PC-3 (cell line): ENCODE measurements around the gene RHBDL2. TPM values are rescaled to one million over a fixed set of nuclear protein-coding genes. Genes with fewer than 3 reads are reported as not detected.

Experiments
- ATAC-seq: fragments of 200-7000 bp; cut with Tn5 transposase; 2 replicates; pipeline ENCODE4 v1.9.1; 2020; ENCODE audit warnings: mild to moderate bottlenecking, moderate library complexity
- BruUV-seq: library from RNA; stranded (reverse); fragments of 400-500 nt; replicated peaks from 2 replicates; lab custom pipeline; 2021; lab: Mats Ljungman, UMichigan
- CTCF ChIA-PET: fragments of 300-600 bp; sonication (Branson Sonifier 250); formaldehyde crosslinking; loops from one replicate; lab custom pipeline; 2022; ENCODE audit warnings: antibody characterized with exemption; lab: Charles Lee
- POLR2A ChIA-PET: fragments of 300-600 bp; sonication (Branson Sonifier 250); formaldehyde crosslinking; loops from one replicate; lab custom pipeline; 2022; ENCODE audit warnings: antibody characterized with exemption; ENCODE audit not compliant: unreplicated experiment; lab: Charles Lee
- DNase-seq: peaks from one replicate; pipeline ENCODE4 v3.0.0-alpha.2; 2015
- H2AFZ ChIP-seq: fragments of 300-600 bp; sonication (generic); 2 replicates; pipeline ENCODE4 v1.6.0; 2016; ENCODE audit warnings: antibody characterized with exemption, low read length
- H3F3A ChIP-seq: fragments of 300-600 bp; sonication (generic); one replicate; pipeline ENCODE4 v1.6.0; 2017; ENCODE audit warnings: antibody characterized with exemption, low read length, control low read depth, mild to moderate bottlenecking; ENCODE audit not compliant: unreplicated experiment
- H3K27ac ChIP-seq: fragments of 300-600 bp; sonication (generic); 2 replicates; pipeline ENCODE4 v1.5.1; 2016; ENCODE audit warnings: mild to moderate bottlenecking, low read length
- H3K27me3 ChIP-seq: fragments of 300-600 bp; sonication (generic); 2 replicates; pipeline ENCODE4 v1.6.1; 2016; ENCODE audit warnings: low read length, mixed read lengths
- H3K36me3 ChIP-seq: fragments of 300-600 bp; sonication (generic); 2 replicates; pipeline ENCODE4 v1.6.1; 2016; ENCODE audit warnings: low read depth, mixed run types, low read length, mixed read lengths
- H3K4me1 ChIP-seq: fragments of 300-600 bp; sonication (generic); 2 replicates; pipeline ENCODE4 v1.5.1; 2016; ENCODE audit warnings: low read length; ENCODE audit not compliant: insufficient read depth
- H3K4me2 ChIP-seq: fragments of 300-600 bp; sonication (generic); 2 replicates; pipeline ENCODE4 v1.6.0; 2016; ENCODE audit warnings: low read length
- H3K4me3 ChIP-seq: fragments of 300-600 bp; sonication (generic); 2 replicates; pipeline ENCODE4 v1.5.1; 2016; ENCODE audit warnings: mild to moderate bottlenecking, low read length, mixed read lengths
- H3K79me2 ChIP-seq: fragments of 300-600 bp; sonication (generic); 2 replicates; pipeline ENCODE4 v1.6.1; 2017; ENCODE audit warnings: low read length, mixed read lengths
- H3K9ac ChIP-seq: fragments of 300-600 bp; sonication (generic); 2 replicates; pipeline ENCODE4 v1.6.0; 2016; ENCODE audit warnings: mild to moderate bottlenecking, low read length
- H3K9me2 ChIP-seq: fragments of 300-600 bp; sonication (generic); replicated peaks from 2 replicates; pipeline ENCODE4 v1.6.1; 2016; ENCODE audit warnings: mixed run types, low read length, mixed read lengths
- H3K9me3 ChIP-seq: fragments of 300-600 bp; sonication (generic); 2 replicates; pipeline ENCODE4 v1.6.1; 2016; ENCODE audit warnings: low read length, mixed read lengths
- H4K20me1 ChIP-seq: fragments of 300-600 bp; sonication (generic); 2 replicates; pipeline ENCODE4 v1.6.1; 2016; ENCODE audit warnings: low read length, mixed read lengths
- EZH2 ChIP-seq: fragments of 300-600 bp; sonication (generic); IDR thresholded peaks from one replicate; pipeline ENCODE4 v1.6.1; 2017; ENCODE audit warnings: antibody characterized with exemption, mild to moderate bottlenecking, low read length; ENCODE audit not compliant: unreplicated experiment
- EZH2phosphoT487 ChIP-seq: fragments of 300-600 bp; sonication (generic); IDR thresholded peaks from 2 replicates; pipeline ENCODE4 v1.6.1; 2018; ENCODE audit warnings: mild to moderate bottlenecking, antibody characterized with exemption, low read length, borderline replicate concordance
- intact Hi-C: fragments of 100-400 bp; cut with micrococcal nuclease; formaldehyde crosslinking; loops from 2 replicates; pipeline ENCODE4 v1.9.0; 2023
- total RNA-seq: library from RNA; depleted of rRNA; stranded (reverse); fragments of >200 nt; gene quantifications from 2 replicates; pipeline ENCODE4 v1.2.3, GENCODE V29; 2014
- TF ChIP-seq, protein P1 (sequence below): fragments of 300-600 bp; sonication (generic); conservative IDR thresholded peaks from 2 replicates; pipeline ENCODE4 v1.5.1; 2017; ENCODE audit warnings: antibody characterized with exemption, low read depth, mild to moderate bottlenecking, low read length

The RHBDL2 gene
- total RNA-seq, 1 experiment from 2014 or later, result 3.6 TPM

DNA sequence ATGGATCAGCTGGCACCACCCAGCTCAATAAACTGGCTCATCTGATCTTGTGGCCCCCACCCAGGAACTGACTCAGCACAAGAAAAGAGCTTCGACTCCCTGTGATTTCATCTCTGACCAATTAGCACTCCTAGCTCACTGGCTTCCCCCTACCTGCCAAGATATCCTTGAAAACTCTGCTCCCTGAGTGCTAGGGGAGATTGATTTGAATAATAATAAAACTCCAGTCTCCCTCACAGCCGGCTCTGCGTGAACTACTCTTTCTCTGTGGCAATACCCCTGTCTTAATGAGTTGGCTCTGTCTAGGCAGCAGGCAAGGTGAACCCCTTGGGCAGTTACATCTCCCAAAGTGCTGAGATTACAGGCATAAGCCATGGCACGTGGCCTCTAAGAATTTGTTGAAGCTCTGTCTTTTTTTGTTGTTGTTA is 11.8 kb upstream of the RHBDL2 start:
- Histone ChIP-seq H3K27ac (no peak overlapping the region), H4K20me1 (no peaks in the 10 kb centered on the region), H3K4me1 (peaks cover 12% of the 10 kb centered on the region), H3K9me2 (no peaks in the 10 kb centered on the region), H3K27me3 (no peaks in the 10 kb centered on the region), H3F3A (no peaks in the 10 kb centered on the region), H3K79me2 (no peaks in the 10 kb centered on the region), H3K9ac (no peak overlapping the region), H3K36me3 (no peaks in the 10 kb centered on the region), H2AFZ (peak overlapping the region; percentile 60), H3K4me2 (peak overlapping the region; percentile 22; the same call in 1 of the 2 replicates), H3K4me3 (no peak overlapping the region), H3K9me3 (no peaks in the 10 kb centered on the region)
- peak; percentile 44 for DNase-seq
- CTCF ChIA-PET, result no interaction called here
- ATAC-seq, result peak; percentile 50; the same call in 1 of the 2 replicates
- POLR2A ChIA-PET, result interaction anchor here (0.6 kb wide), 1 partner anchor 156 kb away, joined by 9 read pairs; no protein-coding TSS in a partner anchor
- BruUV-seq, result no TSS peak
- intact Hi-C loops, result no loop called here
- TF ChIP-seq EZH2phosphoT487 (no peak), EZH2 (no peak)
- TF ChIP-seq, protein P1, sequence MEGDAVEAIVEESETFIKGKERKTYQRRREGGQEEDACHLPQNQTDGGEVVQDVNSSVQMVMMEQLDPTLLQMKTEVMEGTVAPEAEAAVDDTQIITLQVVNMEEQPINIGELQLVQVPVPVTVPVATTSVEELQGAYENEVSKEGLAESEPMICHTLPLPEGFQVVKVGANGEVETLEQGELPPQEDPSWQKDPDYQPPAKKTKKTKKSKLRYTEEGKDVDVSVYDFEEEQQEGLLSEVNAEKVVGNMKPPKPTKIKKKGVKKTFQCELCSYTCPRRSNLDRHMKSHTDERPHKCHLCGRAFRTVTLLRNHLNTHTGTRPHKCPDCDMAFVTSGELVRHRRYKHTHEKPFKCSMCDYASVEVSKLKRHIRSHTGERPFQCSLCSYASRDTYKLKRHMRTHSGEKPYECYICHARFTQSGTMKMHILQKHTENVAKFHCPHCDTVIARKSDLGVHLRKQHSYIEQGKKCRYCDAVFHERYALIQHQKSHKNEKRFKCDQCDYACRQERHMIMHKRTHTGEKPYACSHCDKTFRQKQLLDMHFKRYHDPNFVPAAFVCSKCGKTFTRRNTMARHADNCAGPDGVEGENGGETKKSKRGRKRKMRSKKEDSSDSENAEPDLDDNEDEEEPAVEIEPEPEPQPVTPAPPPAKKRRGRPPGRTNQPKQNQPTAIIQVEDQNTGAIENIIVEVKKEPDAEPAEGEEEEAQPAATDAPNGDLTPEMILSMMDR, result no peak

DNA sequence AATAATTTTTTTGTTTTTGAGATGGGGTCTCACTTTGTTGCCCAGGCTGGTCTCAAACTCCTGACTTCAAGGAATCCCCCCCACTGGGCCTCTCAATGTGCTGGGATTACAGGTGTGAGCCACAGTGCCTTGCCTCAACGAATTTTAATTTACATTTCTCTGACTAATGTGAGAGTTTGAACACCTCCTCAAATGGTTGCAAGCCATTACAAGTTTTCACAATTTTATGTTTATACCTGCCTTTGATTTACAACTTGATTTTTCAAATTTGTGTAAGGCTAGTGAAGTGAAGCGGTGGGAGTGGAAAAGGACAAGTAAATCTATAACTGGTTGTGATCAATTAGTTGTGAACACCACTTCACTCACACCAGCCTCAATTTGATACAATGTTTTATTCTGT is 8.9 kb upstream of the RHBDL2 start:
- ChIA-PET CTCF (interaction anchor here (0.6 kb wide), 1 partner anchor 142 kb away, joined by 3 read pairs; no protein-coding TSS in a partner anchor), POLR2A (no interaction called here)
- no peak overlapping the region for H3K4me3 ChIP-seq
- H3K79me2 ChIP-seq, result no peaks in the 10 kb centered on the region
- no TSS peak for BruUV-seq
- H3F3A ChIP-seq, result no peaks in the 10 kb centered on the region
- DNase-seq, result no peak
- no peak overlapping the region for H3K9ac ChIP-seq
- H2AFZ ChIP-seq, result no peak overlapping the region
- no peak overlapping the region for H3K4me2 ChIP-seq
- peaks cover 7% of the 10 kb centered on the region for H3K4me1 ChIP-seq
- no peak for ATAC-seq
- H3K27ac ChIP-seq, result no peak overlapping the region
- no peaks in the 10 kb centered on the region for H4K20me1 ChIP-seq
- no peaks in the 10 kb centered on the region for H3K9me2 ChIP-seq
- TF ChIP-seq, protein P1, result no peak
- TF ChIP-seq EZH2phosphoT487 (no peak), EZH2 (no peak)
- no peaks in the 10 kb centered on the region for H3K27me3 ChIP-seq
- H3K36me3 ChIP-seq, result no peaks in the 10 kb centered on the region
- intact Hi-C loops, result no loop called here
- H3K9me3 ChIP-seq, result no peaks in the 10 kb centered on the region

DNA sequence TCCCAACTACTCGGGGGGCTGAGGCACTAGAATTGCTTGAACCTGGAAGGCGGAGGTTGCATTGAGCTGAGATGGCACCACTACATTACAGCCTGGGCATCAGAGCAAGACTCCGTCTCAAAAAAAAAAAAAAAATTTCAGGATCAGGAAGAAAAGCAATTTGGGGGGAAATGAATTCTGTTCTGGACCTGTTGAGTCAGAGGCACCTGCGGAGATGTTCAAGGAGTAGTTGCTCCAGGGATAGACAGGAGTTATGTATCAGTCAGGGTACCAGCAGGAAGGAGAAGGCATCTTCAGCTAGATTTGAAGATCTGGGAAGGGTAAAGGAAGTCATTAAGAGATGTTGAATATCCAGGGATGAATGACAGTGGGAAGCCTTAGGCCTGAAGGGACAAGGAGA is 2.9 kb upstream of the RHBDL2 start:
- no peaks in the 10 kb centered on the region for H3K36me3 ChIP-seq
- no peaks in the 10 kb centered on the region for H3K9me3 ChIP-seq
- BruUV-seq, result no TSS peak
- DNase-seq (no peak), ATAC-seq (no peak)
- CTCF ChIA-PET, result no interaction called here
- H4K20me1 ChIP-seq, result no peaks in the 10 kb centered on the region
- H3K9me2 ChIP-seq, result no peaks in the 10 kb centered on the region
- POLR2A ChIA-PET, result no interaction called here
- no peak overlapping the region for H3K27ac ChIP-seq
- TF ChIP-seq, protein P1, result no peak
- TF ChIP-seq EZH2, result no peak
- no peak for TF ChIP-seq EZH2phosphoT487
- no peak overlapping the region for H3K4me2 ChIP-seq
- peaks cover 4% of the 10 kb centered on the region; the same call in 1 of the 2 replicates for H3K4me1 ChIP-seq
- 0 out of 2 replicates have a peak, but pooled peaks cover 4% of the 10 kb centered on the region for H3K79me2 ChIP-seq
- H3K9ac ChIP-seq, result no peak overlapping the region
- intact Hi-C loops, result no loop called here
- no peaks in the 10 kb centered on the region for H3F3A ChIP-seq
- H2AFZ ChIP-seq, result no peak overlapping the region
- H3K27me3 ChIP-seq, result no peaks in the 10 kb centered on the region
- no peak overlapping the region for H3K4me3 ChIP-seq
